ENCODE measurements around the gene LCP1. TPM values are rescaled to one million over a fixed set of nuclear protein-coding genes. Genes with fewer than 3 reads are reported as not detected.

The LCP1 gene, protein sequence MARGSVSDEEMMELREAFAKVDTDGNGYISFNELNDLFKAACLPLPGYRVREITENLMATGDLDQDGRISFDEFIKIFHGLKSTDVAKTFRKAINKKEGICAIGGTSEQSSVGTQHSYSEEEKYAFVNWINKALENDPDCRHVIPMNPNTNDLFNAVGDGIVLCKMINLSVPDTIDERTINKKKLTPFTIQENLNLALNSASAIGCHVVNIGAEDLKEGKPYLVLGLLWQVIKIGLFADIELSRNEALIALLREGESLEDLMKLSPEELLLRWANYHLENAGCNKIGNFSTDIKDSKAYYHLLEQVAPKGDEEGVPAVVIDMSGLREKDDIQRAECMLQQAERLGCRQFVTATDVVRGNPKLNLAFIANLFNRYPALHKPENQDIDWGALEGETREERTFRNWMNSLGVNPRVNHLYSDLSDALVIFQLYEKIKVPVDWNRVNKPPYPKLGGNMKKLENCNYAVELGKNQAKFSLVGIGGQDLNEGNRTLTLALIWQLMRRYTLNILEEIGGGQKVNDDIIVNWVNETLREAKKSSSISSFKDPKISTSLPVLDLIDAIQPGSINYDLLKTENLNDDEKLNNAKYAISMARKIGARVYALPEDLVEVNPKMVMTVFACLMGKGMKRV
- 0.19 and 1.4 TPM in 2 replicates for total RNA-seq

DNA sequence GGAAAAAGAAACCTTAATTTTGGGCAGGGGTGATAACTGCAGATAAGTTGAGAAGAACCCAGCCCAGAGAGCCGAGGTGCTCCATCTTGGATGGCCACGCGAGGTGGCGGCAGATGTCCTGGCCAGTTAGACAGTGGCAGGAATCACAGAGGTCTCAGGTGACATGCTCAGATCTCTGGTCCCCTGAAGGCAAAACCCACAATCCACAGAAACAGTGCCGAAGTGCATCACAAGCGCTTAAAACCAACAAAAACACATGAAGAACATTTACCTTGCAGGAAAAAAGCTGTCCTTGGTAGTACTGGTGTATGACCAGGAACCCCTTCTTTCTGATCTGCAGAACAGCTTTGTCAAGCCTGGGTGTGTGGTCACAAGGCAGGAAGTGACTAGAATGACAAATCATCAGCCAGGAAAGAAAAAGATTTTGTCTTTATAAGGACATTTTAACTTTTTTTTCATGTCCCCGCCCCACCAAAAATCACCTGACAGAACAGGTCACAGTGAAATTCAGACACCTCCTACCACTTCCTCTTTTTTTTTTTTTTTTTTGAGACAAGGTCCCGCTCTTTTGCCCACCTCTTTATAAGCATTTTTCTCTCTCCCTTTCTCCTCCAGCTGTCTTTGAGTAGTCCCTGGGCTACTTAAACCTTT is at the start of gene LCP1:
Gene LCP1 (minus strand): TSS at position 338 of the 651 bp plus-strand sequence. CDS start 22,515 bp downstream, outside the sequence.

DNA sequence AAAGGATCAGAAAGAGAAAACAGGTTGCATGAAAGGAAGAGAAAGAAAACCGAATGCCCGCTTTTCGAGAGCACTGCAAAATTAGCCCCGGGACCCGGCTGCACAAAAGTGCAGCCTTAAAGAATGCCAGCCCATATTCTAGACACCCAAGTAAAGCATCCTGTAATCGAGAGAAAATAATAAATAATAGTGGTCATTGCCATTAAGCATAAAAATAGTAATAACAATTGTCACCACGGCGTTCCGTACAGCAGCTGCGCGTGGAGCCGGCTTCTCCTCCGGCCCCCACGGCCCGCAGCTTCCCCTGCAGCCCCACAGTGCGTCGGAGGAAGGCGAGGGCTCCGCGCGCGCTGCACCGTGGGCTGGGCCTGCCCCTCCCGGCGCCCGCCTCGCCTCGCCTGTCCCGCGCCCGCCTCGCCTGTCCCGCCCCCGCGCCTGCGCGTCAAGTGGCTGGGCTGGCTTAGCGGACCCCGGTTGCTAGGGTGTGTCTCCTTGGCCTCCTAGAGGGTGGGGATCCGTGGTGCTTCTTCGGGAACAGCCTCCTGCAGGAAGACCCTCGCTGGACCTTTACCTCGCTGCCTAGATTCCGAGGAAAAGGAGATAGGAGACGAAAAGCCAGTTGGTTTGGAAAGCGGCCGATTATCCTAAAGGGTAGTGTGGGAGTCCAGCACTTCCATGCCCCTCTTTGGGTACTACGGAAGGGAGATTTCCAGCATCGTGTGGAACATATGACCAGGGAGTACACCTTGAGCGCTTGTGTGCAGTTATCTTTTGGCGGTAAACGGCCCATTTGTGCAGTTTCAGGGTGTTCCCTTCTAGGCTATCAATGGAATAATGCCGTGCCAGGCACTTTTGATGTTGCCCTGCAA is 29.7 kb upstream of the LCP1 start, which contains the start of gene LRRC63:
Gene LRRC63 (plus strand): TSS at position 446 of the 869 bp plus-strand sequence. CDS start 1,107 bp downstream, outside the sequence.

DNA sequence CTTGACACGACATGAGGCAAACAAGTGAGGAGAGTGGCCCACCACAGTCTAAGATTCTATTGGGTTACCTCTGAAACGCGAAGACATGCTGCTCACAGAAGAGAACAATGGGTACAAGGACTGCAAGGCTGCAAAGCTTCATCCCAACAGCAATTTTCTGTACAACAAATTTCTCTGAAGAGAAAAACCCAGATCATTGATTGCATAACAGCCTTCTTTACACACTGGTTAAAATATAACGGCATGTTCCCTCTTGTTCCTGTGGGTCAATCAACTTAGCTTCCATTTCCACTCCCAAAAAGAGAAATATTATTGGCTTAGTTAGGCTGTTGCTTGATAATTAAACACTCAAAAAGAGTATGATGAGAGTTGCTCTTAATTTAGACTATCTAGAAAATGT is 77.1 kb downstream of the LCP1 start, which contains the start of gene CPB2:
Gene CPB2 (minus strand): TSS at position 166 of the 400 bp plus-strand sequence. CDS start 24 bp downstream, at position 142.

Other genes with a start within 250 kb of the LCP1 start
- gene ZC3H13, start 129.4 kb downstream of the LCP1 start, total RNA-seq, result 15.2 and 19.0 TPM in 2 replicates
- not detected in 2 replicates for gene CPB2, start 77.1 kb downstream of the LCP1 start, total RNA-seq
- gene LRRC63, start 29.8 kb upstream of the LCP1 start, total RNA-seq, result 0.19 and 0.28 TPM in 2 replicates
- 0.19 and 0.28 TPM in 2 replicates for gene RUBCNL, start 205.1 kb upstream of the LCP1 start, total RNA-seq

Measured in regular cardiac myocyte (primary cell).